ENCODE results near the gene TOPORS.
"Not testable (repeated sequence)": the region's sequence is repeated elsewhere in the genome, so short reads cannot be mapped to it uniquely, and the experiment has no call there.

Gene TOPORS

GRCh38 chr9:32552172-32552872, at the start of gene TOPORS, which contains the start of gene SMIM27:
Gene TOPORS (minus strand): TSS chr9:32552586. CDS start chr9:32552436, 150 bp downstream.
Gene SMIM27 (plus strand): TSS chr9:32552327. CDS start chr9:32552435, 108 bp downstream.
- peak within 1 kb of the TSS; percentile 58 for H3K4me3 ChIP-seq (ENCODE audit: low read depth, low read length)
- in situ Hi-C loops (cut with HindIII; ENCODE audit: low sequenced_read_pairs), result no loop called here

GRCh38 chr9:32599021-32599420, 46.6 kb upstream of the TOPORS start:
- DNase-seq (ENCODE audit: low read depth, low spot score); H3K4me3 ChIP-seq (ENCODE audit: low read depth, low read length); in situ Hi-C loops (cut with HindIII; ENCODE audit: low sequenced_read_pairs): not testable (repeated sequence)

More at GRCh38 chr9:32552172-32552872, at the start of gene TOPORS, which contains the start of gene SMIM27:
- no peak for TF ChIP-seq CTCF (IDR thresholded peaks at IDR 0.05; ENCODE audit: low read depth, low read length)
- DNase-seq (ENCODE audit: low read depth, low spot score), result peak; percentile 94

- DNase-seq (ENCODE audit: low read depth, low spot score), result no peak
- TF ChIP-seq CTCF (IDR thresholded peaks at IDR 0.05; ENCODE audit: low read depth, low read length), result no peak
- in situ Hi-C loops (cut with HindIII; ENCODE audit: low sequenced_read_pairs), result no loop called here
- H3K4me3 ChIP-seq (ENCODE audit: low read depth, low read length), result no peak overlapping the region
Measured at GRCh38 chr9:32596936-32597335, 44.5 kb upstream of the TOPORS start.

GRCh38 chr9:32596096-32596865, 43.9 kb upstream of the TOPORS start:
- no peak for TF ChIP-seq CTCF (IDR thresholded peaks at IDR 0.05; ENCODE audit: low read depth, low read length)
- no peak for DNase-seq (ENCODE audit: low read depth, low spot score)
- in situ Hi-C loops (cut with HindIII; ENCODE audit: low sequenced_read_pairs), result no loop called here
- H3K4me3 ChIP-seq (ENCODE audit: low read depth, low read length), result no peak overlapping the region

- TF ChIP-seq CTCF (IDR thresholded peaks at IDR 0.05; ENCODE audit: low read depth, low read length), result no peak
- DNase-seq (ENCODE audit: low read depth, low spot score), result no peak
- in situ Hi-C loops (cut with HindIII; ENCODE audit: low sequenced_read_pairs), result no loop called here
Measured at GRCh38 chr9:32590898-32591297, 38.5 kb upstream of the TOPORS start.

GRCh38 chr9:32590476-32590875, 38.1 kb upstream of the TOPORS start:
- no peak for DNase-seq (ENCODE audit: low read depth, low spot score)
- TF ChIP-seq CTCF (IDR thresholded peaks at IDR 0.05; ENCODE audit: low read depth, low read length), result no peak
- in situ Hi-C loops (cut with HindIII; ENCODE audit: low sequenced_read_pairs), result no loop called here
- no peak overlapping the region for H3K4me3 ChIP-seq (ENCODE audit: low read depth, low read length)

More at GRCh38 chr9:32590898-32591297, 38.5 kb upstream of the TOPORS start:
- H3K4me3 ChIP-seq (ENCODE audit: low read depth, low read length), result no peak overlapping the region

All from astrocyte of the spinal cord (primary cell).